Astrocyte of the spinal cord (primary cell): ENCODE measurements around the gene DNMBP.

Experiments
- DNase-seq: peaks from one replicate; pipeline ENCODE4 v3.0.0; 2011; ENCODE audit warnings: low read depth, low spot score
- H3K4me3 ChIP-seq: 2 replicates; pipeline ENCODE4 v1.5.1; 2011; ENCODE audit warnings: low read depth, mild to moderate bottlenecking, low read length, moderate library complexity
- in situ Hi-C: cut with HindIII; loops from 2 replicates; pipeline ENCODE4 v1.10.0; 2017; ENCODE audit warnings: low sequenced_read_pairs
- TF ChIP-seq, protein P1 (sequence below): IDR thresholded peaks from 2 replicates; pipeline ENCODE4 v1.5.1; 2012; ENCODE audit warnings: low read depth, mild to moderate bottlenecking, low read length, inconsistent platforms

DNMBP gene

DNA sequence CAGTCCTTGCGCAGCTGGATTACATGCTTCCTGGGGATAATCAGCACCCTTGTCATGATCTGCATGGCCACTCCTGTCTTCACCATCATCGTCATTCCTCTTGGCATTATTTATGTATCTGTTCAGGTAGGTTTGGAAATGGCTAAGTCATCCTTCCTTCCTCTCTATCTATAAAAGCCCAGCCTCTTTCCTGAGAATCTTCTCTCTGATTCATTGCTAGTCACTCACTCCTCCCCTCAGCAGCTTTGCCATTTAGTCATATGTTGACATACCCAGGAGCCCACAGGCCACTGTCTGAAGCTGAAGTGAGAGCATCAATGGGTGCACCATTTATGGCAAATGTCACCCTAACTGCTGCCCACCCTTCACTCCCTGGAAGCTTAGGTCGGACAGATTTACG is 175.3 kb downstream of the DNMBP start:
- peak; percentile 49 for DNase-seq
- in situ Hi-C loops: no loop called here
- TF ChIP-seq, protein P1, sequence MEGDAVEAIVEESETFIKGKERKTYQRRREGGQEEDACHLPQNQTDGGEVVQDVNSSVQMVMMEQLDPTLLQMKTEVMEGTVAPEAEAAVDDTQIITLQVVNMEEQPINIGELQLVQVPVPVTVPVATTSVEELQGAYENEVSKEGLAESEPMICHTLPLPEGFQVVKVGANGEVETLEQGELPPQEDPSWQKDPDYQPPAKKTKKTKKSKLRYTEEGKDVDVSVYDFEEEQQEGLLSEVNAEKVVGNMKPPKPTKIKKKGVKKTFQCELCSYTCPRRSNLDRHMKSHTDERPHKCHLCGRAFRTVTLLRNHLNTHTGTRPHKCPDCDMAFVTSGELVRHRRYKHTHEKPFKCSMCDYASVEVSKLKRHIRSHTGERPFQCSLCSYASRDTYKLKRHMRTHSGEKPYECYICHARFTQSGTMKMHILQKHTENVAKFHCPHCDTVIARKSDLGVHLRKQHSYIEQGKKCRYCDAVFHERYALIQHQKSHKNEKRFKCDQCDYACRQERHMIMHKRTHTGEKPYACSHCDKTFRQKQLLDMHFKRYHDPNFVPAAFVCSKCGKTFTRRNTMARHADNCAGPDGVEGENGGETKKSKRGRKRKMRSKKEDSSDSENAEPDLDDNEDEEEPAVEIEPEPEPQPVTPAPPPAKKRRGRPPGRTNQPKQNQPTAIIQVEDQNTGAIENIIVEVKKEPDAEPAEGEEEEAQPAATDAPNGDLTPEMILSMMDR: no peak
- no peak overlapping the region for H3K4me3 ChIP-seq

GRCh38 chr10:99832439-99832838 is 177.3 kb downstream of the DNMBP start:
- no peak overlapping the region for H3K4me3 ChIP-seq
- TF ChIP-seq, protein P1: no peak
- in situ Hi-C loops: no loop called here
- no peak for DNase-seq

DNA sequence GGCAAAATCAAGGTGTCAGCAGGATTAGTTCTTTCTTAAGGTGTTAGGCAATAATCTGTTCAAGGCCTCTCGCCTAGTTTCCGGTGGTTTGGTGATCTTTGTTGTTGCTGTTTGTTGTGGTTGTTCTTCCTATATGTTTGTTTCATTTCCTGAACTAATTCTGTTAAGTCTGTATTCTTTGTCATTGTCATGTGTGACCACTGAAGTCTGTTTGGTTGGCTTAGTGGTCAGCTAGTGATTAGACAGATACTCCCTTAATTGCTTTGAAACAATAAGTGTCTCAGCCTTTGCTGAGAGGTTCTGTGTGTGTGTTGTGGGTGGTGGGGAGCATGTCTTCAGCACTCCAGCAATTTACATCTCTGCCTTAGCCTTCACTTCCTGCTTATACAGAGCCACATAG is 181.3 kb downstream of the DNMBP start:
- TF ChIP-seq, protein P1: no peak
- no peak for DNase-seq
- no peak overlapping the region for H3K4me3 ChIP-seq
- in situ Hi-C loops: no loop called here

DNA sequence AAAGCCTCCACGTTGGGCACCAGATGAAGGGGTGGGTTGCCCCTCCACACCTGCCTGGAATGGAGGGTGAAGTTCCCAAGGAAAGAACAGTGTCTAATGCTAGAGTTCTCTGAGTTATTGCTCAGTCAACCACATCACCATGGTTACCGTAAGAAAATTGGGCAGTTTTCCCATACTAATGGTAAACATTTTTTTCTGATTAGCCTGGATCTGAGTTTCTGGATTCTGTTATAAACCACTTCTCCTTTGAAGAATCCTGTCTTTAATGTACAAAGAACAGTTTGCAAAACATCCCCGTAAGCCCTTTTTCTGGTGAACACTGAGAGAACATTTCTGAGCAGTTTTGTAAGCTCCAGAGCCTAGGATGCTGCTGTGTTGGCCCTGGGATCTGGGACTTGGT is 181.8 kb downstream of the DNMBP start:
- peak; percentile 33 for DNase-seq
- H3K4me3 ChIP-seq: no peak overlapping the region
- in situ Hi-C loops: no loop called here
- TF ChIP-seq, protein P1: no peak
